Measurements from ENCODE around the gene ACTL7A.

ACTL7A gene

GRCh38 chr9:108882052-108882888 lies 20.2 kb downstream of the ACTL7A start:
- ATAC-seq = no peak

GRCh38 chr9:108883085-108883484 lies 21.0 kb downstream of the ACTL7A start:
- ATAC-seq = no peak
- no peak for TF ChIP-seq ZNF8 (CRISPR knock-in tag; IDR thresholded peaks at IDR 0.05)

More at GRCh38 chr9:108882052-108882888, 20.2 kb downstream of the ACTL7A start:
- TF ChIP-seq PATZ1 (CRISPR knock-in tag; IDR thresholded peaks at IDR 0.05; ENCODE audit: borderline replicate concordance) = no peak
- TF ChIP-seq ISL1 (CRISPR knock-in tag; IDR thresholded peaks at IDR 0.05) = no peak
- TF ChIP-seq ZNF70 (CRISPR knock-in tag; IDR thresholded peaks at IDR 0.05) = no peak
- TF ChIP-seq CSDC2 (CRISPR knock-in tag; IDR thresholded peaks at IDR 0.05) = no peak
- TF ChIP-seq OSR1 (CRISPR knock-in tag; IDR thresholded peaks at IDR 0.05) = no peak
- TF ChIP-seq ZFP3 (CRISPR knock-in tag; IDR thresholded peaks at IDR 0.05) = no peak
- no peak for TF ChIP-seq POU6F1 (CRISPR knock-in tag; IDR thresholded peaks at IDR 0.05; ENCODE audit: borderline replicate concordance, low read depth)
- TF ChIP-seq ZNF8 (CRISPR knock-in tag; IDR thresholded peaks at IDR 0.05) = no peak
- TF ChIP-seq ZNF565 (CRISPR knock-in tag; conservative IDR thresholded peaks at IDR 0.05; ENCODE audit: low read depth) = no peak
- TF ChIP-seq TOX (CRISPR knock-in tag; IDR thresholded peaks at IDR 0.05; ENCODE audit: borderline replicate concordance) = no peak
- TF ChIP-seq TCF4 (CRISPR knock-in tag; IDR thresholded peaks at IDR 0.05; ENCODE audit: borderline replicate concordance) = no peak
- no peak for TF ChIP-seq ESRRG (CRISPR knock-in tag; IDR thresholded peaks at IDR 0.05)
- no peak for TF ChIP-seq PPARA (CRISPR knock-in tag; IDR thresholded peaks at IDR 0.05; ENCODE audit: borderline replicate concordance)

- no peak for ATAC-seq
- TF ChIP-seq CREB5 (CRISPR knock-in tag; IDR thresholded peaks at IDR 0.05; ENCODE audit: low read depth) = no peak
- no peak for TF ChIP-seq BACH2 (CRISPR knock-in tag; IDR thresholded peaks at IDR 0.05; ENCODE audit: borderline replicate concordance)
- TF ChIP-seq GLIS3 (CRISPR knock-in tag; IDR thresholded peaks at IDR 0.05) = no peak
- no peak for TF ChIP-seq ESRRG (CRISPR knock-in tag; IDR thresholded peaks at IDR 0.05)
- TF ChIP-seq ZNF70 (CRISPR knock-in tag; IDR thresholded peaks at IDR 0.05) = no peak
- no peak for TF ChIP-seq ZC3H10 (CRISPR knock-in tag; IDR thresholded peaks at IDR 0.05)
- TF ChIP-seq CSRNP3 (CRISPR knock-in tag; IDR thresholded peaks at IDR 0.05) = no peak
- TF ChIP-seq SNAI2 (CRISPR knock-in tag; IDR thresholded peaks at IDR 0.05) = no peak
- TF ChIP-seq ZFP3 (CRISPR knock-in tag; IDR thresholded peaks at IDR 0.05) = no peak
- TF ChIP-seq ARNTL (CRISPR knock-in tag; IDR thresholded peaks at IDR 0.05; ENCODE audit: borderline replicate concordance, low read depth) = no peak
- no peak for TF ChIP-seq RARB (CRISPR knock-in tag; IDR thresholded peaks at IDR 0.05)
- no peak for TF ChIP-seq ISL1 (CRISPR knock-in tag; IDR thresholded peaks at IDR 0.05)
- TF ChIP-seq ZNF8 (CRISPR knock-in tag; IDR thresholded peaks at IDR 0.05) = no peak
- no peak for TF ChIP-seq ZNF565 (CRISPR knock-in tag; conservative IDR thresholded peaks at IDR 0.05; ENCODE audit: low read depth)
- TF ChIP-seq TCF4 (CRISPR knock-in tag; IDR thresholded peaks at IDR 0.05; ENCODE audit: borderline replicate concordance) = no peak
- no peak for TF ChIP-seq TSHZ2 (CRISPR knock-in tag; IDR thresholded peaks at IDR 0.05)
- no peak for TF ChIP-seq TOX (CRISPR knock-in tag; IDR thresholded peaks at IDR 0.05; ENCODE audit: borderline replicate concordance)
Observed at GRCh38 chr9:108884701-108885100, 22.6 kb downstream of the ACTL7A start.

Data from SK-N-SH treated with all-trans-retinoic acid at 6 μM for 48 hours (cell line).